GM12891 (cell line): Measurements from ENCODE around the gene LCA5L.

ENCODE experiments used
- DNase-seq: peaks from one replicate; pipeline ENCODE4 v3.0.0; 2011; ENCODE audit warnings: low spot score; ENCODE audit not compliant: insufficient read length
- FAIRE-seq: peaks from 2 replicates; lab custom pipeline; 2011; peaks lifted over from hg19 to GRCh38; lab: Jason Lieb, UNC
- PAX5 ChIP-seq: IDR thresholded peaks from 2 replicates; pipeline ENCODE4 v1.6.1; 2011; ENCODE audit warnings: low read length, moderate library complexity, mild to moderate bottlenecking; ENCODE audit not compliant: insufficient read depth, severe bottlenecking
- POLR2A ChIP-seq: IDR thresholded peaks from 2 replicates; pipeline ENCODE4 v1.6.1; 2011; ENCODE audit warnings: low read depth, low read length, control low read depth
- POLR2AphosphoS5 ChIP-seq: IDR thresholded peaks from 2 replicates; pipeline ENCODE4 v1.6.1; 2011; ENCODE audit warnings: low read depth, low read length, control low read depth
- POU2F2 ChIP-seq: IDR thresholded peaks from 2 replicates; pipeline ENCODE4 v1.6.1; 2011; ENCODE audit warnings: low read depth, mild to moderate bottlenecking, control low read depth, low read length, moderate library complexity
- SPI1 ChIP-seq: IDR thresholded peaks from 2 replicates; pipeline ENCODE4 v1.6.1; 2011; ENCODE audit warnings: low read depth, low read length, control low read depth
- TAF1 ChIP-seq: IDR thresholded peaks from 2 replicates; pipeline ENCODE4 v1.6.1; 2011; ENCODE audit warnings: low read depth, low read length, control low read depth

LCA5L gene

DNA sequence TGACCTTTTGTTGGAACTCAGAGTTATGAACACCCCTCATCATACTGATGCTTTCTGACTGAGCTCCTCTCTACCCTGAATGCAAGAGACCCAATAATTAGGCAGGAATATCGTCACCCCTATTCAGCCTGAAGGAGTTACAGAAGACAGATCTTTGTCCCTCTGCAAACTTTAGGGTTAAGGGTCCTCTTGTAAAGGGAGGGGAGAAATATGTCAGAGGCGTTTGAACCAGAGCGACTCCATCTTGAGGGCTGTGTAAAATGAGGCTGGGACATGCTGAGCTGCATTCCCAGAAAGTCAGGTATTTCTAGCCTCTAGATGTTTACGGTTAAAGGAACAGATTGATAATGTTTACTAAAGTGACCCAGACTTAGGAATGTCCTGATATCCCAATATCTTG, 86.2 kb downstream of the LCA5L start:
- no peak for DNase-seq
- TF ChIP-seq POLR2A = no peak
- TF ChIP-seq SPI1 = no peak
- TF ChIP-seq TAF1 = no peak
- no peak for TF ChIP-seq POLR2AphosphoS5
- no peak for TF ChIP-seq PAX5
- no peak for TF ChIP-seq POU2F2
- FAIRE-seq = no peak
